NB4 (cell line): Measurements from ENCODE around the gene ZNF688.

Experiments
- MAX ChIP-seq: IDR thresholded peaks from 2 replicates; pipeline ENCODE4 v1.6.1; 2011; ENCODE audit warnings: low read depth, low read length
- MYC ChIP-seq: IDR thresholded peaks from 2 replicates; pipeline ENCODE4 v1.6.1; 2011; ENCODE audit warnings: low read depth, low read length
- POLR2A ChIP-seq: IDR thresholded peaks from 2 replicates; pipeline ENCODE4 v1.6.1; 2011; ENCODE audit warnings: mild to moderate bottlenecking; ENCODE audit not compliant: insufficient read length; ENCODE audit errors: extremely low read depth
- TF ChIP-seq, protein P1 (sequence below): IDR thresholded peaks from one replicate; pipeline ENCODE4 v1.5.1; 2012; ENCODE audit warnings: low read depth, low read length

DNA sequence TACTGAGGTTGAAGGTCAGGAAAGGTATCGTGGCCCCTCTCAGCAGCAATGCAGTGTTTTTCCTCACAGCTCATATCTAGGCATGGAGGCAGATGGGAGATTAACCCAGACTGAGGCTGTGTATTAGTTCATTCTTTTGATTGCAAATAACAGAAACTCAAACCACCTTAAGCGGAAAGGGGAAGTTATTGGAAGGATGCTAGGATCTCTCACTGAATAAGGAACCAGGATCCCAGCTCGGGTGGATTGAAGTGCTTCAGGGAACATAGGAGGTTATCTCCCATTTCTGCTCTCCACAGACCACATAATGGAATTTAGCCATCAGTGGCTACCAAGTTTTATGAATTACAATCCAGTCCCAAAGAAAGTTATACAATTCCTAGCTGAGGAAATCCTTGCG lies 30.5 kb upstream of the ZNF688 start:
- TF ChIP-seq, protein P1, sequence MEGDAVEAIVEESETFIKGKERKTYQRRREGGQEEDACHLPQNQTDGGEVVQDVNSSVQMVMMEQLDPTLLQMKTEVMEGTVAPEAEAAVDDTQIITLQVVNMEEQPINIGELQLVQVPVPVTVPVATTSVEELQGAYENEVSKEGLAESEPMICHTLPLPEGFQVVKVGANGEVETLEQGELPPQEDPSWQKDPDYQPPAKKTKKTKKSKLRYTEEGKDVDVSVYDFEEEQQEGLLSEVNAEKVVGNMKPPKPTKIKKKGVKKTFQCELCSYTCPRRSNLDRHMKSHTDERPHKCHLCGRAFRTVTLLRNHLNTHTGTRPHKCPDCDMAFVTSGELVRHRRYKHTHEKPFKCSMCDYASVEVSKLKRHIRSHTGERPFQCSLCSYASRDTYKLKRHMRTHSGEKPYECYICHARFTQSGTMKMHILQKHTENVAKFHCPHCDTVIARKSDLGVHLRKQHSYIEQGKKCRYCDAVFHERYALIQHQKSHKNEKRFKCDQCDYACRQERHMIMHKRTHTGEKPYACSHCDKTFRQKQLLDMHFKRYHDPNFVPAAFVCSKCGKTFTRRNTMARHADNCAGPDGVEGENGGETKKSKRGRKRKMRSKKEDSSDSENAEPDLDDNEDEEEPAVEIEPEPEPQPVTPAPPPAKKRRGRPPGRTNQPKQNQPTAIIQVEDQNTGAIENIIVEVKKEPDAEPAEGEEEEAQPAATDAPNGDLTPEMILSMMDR: no peak
- TF ChIP-seq POLR2A (no peak), MAX (no peak), MYC (no peak)
